ENCODE data around the gene ELL2. TPM values are rescaled to one million over a fixed set of nuclear protein-coding genes. Genes with fewer than 3 reads are reported as not detected.

ELL2 gene
- total and polyA plus RNA-seq, 9 of the 15 experiments (the other 6 are each of a cell fraction or from before 2014, with no cell fraction given) = 4.3 to 18.3 (median 14.5) TPM

GRCh38 chr5:95915999-95916686, 45.5 kb downstream of the ELL2 start:
- Histone ChIP-seq H3K4me1 (replicated peaks in 1 of 2; ENCODE audit: control insufficient read depth in 2 of 2, insufficient read depth in 2 of 2, low read length in 2 of 2) (peaks cover 0 to 15% of the 10 kb centered on the region in 2 experiments; a peak in 2 of 5 replicates), H3K9ac (ENCODE audit: insufficient read depth in 1 of 2, low read depth in 2 of 2, low read length in 2 of 2) (no peak overlapping the region), H3K27me3 (ENCODE audit: control insufficient read depth in 2 of 2, insufficient read depth in 2 of 2, low read length in 2 of 2) (no peaks in the 10 kb centered on the region), H3K9me1 (ENCODE audit: control insufficient read depth, insufficient read depth, low read length) (no peaks in the 10 kb centered on the region), H2AFZ (ENCODE audit: low read depth, low read length) (no peak overlapping the region), H3K36me3 (ENCODE audit: control insufficient read depth, insufficient read depth, low read length) (0 out of 3 replicates have a peak, but pooled peaks cover 4% of the 10 kb centered on the region), H3K4me2 (ENCODE audit: insufficient read depth, low read length) (no peak overlapping the region), H3K27ac (ENCODE audit: extremely low read depth, low read depth, low read length) (no peak overlapping the region), H3K4me3 (no peak overlapping the region), H3K79me2 (ENCODE audit: control insufficient read depth, insufficient read depth, low read length) (no peaks in the 10 kb centered on the region), H4K20me1 (replicated peaks; ENCODE audit: control insufficient read depth, insufficient read depth, low read length) (no peaks in the 10 kb centered on the region), H3K9me3 (replicated peaks; ENCODE audit: control insufficient read depth, insufficient read depth, low read depth, low read length) (no peaks in the 10 kb centered on the region)
- ChIA-PET POLR2A (interaction anchor here (0.6 to 1.4 kb wide), 5 partner anchors 9 to 425 kb away, joined by 3 to 4 read pairs (median 3); no protein-coding TSS in a partner anchor), CTCF (ENCODE audit: low intra/inter-chr PET ratio) (no interaction called here)
- intact Hi-C loops (cut with micrococcal nuclease) (no loop called here), in situ Hi-C loops (cut with MboI) (no loop called here)
- TF ChIP-seq SIN3B (IDR thresholded peaks at IDR 0.05; ENCODE audit: low read depth) (no peak), XRCC5 (IDR thresholded peaks at IDR 0.05; ENCODE audit: low read depth, low read length) (no peak), ERF (CRISPR knock-in tag; IDR thresholded peaks at IDR 0.05) (no peak), ATF7 (IDR thresholded peaks at IDR 0.05) (no peak), FOXP1 (CRISPR knock-in tag; IDR thresholded peaks at IDR 0.05) (no peak), SRSF1 (IDR thresholded peaks at IDR 0.05; ENCODE audit: low read depth, low read length) (no peak)
- TF ChIP-seq, protein P1, sequence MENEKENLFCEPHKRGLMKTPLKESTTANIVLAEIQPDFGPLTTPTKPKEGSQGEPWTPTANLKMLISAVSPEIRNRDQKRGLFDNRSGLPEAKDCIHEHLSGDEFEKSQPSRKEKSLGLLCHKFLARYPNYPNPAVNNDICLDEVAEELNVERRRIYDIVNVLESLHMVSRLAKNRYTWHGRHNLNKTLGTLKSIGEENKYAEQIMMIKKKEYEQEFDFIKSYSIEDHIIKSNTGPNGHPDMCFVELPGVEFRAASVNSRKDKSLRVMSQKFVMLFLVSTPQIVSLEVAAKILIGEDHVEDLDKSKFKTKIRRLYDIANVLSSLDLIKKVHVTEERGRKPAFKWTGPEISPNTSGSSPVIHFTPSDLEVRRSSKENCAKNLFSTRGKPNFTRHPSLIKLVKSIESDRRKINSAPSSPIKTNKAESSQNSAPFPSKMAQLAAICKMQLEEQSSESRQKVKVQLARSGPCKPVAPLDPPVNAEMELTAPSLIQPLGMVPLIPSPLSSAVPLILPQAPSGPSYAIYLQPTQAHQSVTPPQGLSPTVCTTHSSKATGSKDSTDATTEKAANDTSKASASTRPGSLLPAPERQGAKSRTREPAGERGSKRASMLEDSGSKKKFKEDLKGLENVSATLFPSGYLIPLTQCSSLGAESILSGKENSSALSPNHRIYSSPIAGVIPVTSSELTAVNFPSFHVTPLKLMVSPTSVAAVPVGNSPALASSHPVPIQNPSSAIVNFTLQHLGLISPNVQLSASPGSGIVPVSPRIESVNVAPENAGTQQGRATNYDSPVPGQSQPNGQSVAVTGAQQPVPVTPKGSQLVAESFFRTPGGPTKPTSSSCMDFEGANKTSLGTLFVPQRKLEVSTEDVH (IDR thresholded peaks at IDR 0.05; ENCODE audit: low read depth, partially characterized antibody) = no peak
- TF ChIP-seq, protein P2, sequence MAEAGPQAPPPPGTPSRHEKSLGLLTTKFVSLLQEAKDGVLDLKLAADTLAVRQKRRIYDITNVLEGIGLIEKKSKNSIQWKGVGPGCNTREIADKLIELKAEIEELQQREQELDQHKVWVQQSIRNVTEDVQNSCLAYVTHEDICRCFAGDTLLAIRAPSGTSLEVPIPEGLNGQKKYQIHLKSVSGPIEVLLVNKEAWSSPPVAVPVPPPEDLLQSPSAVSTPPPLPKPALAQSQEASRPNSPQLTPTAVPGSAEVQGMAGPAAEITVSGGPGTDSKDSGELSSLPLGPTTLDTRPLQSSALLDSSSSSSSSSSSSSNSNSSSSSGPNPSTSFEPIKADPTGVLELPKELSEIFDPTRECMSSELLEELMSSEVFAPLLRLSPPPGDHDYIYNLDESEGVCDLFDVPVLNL (CRISPR knock-in tag; IDR thresholded peaks at IDR 0.05; ENCODE audit: low read depth) = no peak
- peak; percentile 29; the same call in 1 of the 3 replicates for ATAC-seq
- no peak for DNase-seq (ENCODE audit: extremely low read depth in 1 of 4, low spot score in 3 of 4)
- FAIRE-seq = no peak
- no TSS peak for BruUV-seq (replicated peaks)
- WGBS (ENCODE audit: insufficient coverage, low coverage, missing lambda C conversion rate) = 42% methylated on average over 3 of the region's 3 CpGs

All from K562 (cell line).